ENCODE data around the gene NPRL2.

GRCh38 chr3:50356553-50356952, 6.0 kb upstream of the NPRL2 start:
- TF ChIP-seq EZH2 (IDR thresholded peaks at IDR 0.05; ENCODE audit: insufficient read depth, poor library complexity, severe bottlenecking): no peak
- no peak for TF ChIP-seq EZH2phosphoT487 (IDR thresholded peaks at IDR 0.05; ENCODE audit: insufficient read depth, low read depth)
